Endothelial cell of umbilical vein (primary cell): Measurements from ENCODE around the gene FMNL3. TPM values are rescaled to one million over a fixed set of nuclear protein-coding genes. Genes with fewer than 3 reads are reported as not detected.
A peak's percentile ranks its signal among the peaks of the same experiment; 100 is the strongest.

ENCODE experiments used
- BruUV-seq: library from RNA; stranded (reverse); fragments of 400-500 nt; replicated peaks from 2 replicates; lab custom pipeline; 2021; lab: Mats Ljungman, UMichigan
- CTCF ChIA-PET: fragments of 300-600, 350-600 bp; sonication (Branson Sonifier 250); formaldehyde crosslinking; loops from one replicate; lab custom pipeline; 2021; ENCODE audit warnings: antibody characterized with exemption, inconsistent platforms; lab: Charles Lee
- POLR2A ChIA-PET: fragments of 300-600, 350-600 bp; sonication (Branson Sonifier 250); formaldehyde crosslinking; loops from one replicate; lab custom pipeline; 2021; ENCODE audit warnings: antibody characterized with exemption, inconsistent platforms; lab: Charles Lee
- DNase-seq: peaks from one replicate; pipeline ENCODE4 v3.0.0-alpha.2; 2011; ENCODE audit warnings: low read depth, low spot score
- FAIRE-seq: peaks from 2 replicates; lab custom pipeline; 2011; peaks lifted over from hg19 to GRCh38; lab: Jason Lieb, UNC
- H2AFZ ChIP-seq: 2 replicates; pipeline ENCODE4 v1.6.0; 2012; ENCODE audit warnings: low read depth, low read length, control low read depth, inconsistent platforms
- H3K27ac ChIP-seq: 2 replicates; pipeline ENCODE4 v1.5.1; 2011; ENCODE audit warnings: low read depth, mild to moderate bottlenecking, control low read depth, low read length, moderate library complexity; ENCODE audit not compliant: insufficient read depth
- H3K27me3 ChIP-seq, 2 experiments: 2 replicates each; pipeline versions ENCODE4 v1.6.0 to v1.6.1; 2011; ENCODE audit warnings: low read length in 2 of 2, mixed read lengths in 1 of 2; ENCODE audit not compliant: control insufficient read depth in 2 of 2, insufficient read depth in 2 of 2
- H3K36me3 ChIP-seq, 2 experiments: 2 replicates in 1 of 2; 3 replicates in 1 of 2; pipeline ENCODE4 v1.5.1; 2011; ENCODE audit warnings: low read length in 2 of 2, mild to moderate bottlenecking in 1 of 2, moderate library complexity in 1 of 2; ENCODE audit not compliant: control insufficient read depth in 2 of 2, insufficient read depth in 2 of 2; ENCODE audit errors: extremely low read depth in 1 of 2
- H3K4me1 ChIP-seq: 3 replicates; pipeline ENCODE4 v1.5.1; 2011; ENCODE audit warnings: mild to moderate bottlenecking, low read length; ENCODE audit not compliant: control insufficient read depth, insufficient read depth; ENCODE audit errors: extremely low read depth
- H3K4me2 ChIP-seq: 2 replicates; pipeline ENCODE4 v1.6.1; 2011; ENCODE audit warnings: low read length, control low read depth, mixed read lengths; ENCODE audit not compliant: insufficient read depth
- H3K4me3 ChIP-seq, 3 experiments: fragments of 200-600 bp in 1 of 3; sonication (generic), shearing (Covaris generic) in 1 of 3; replicated peaks in 1 of 3; 2 replicates each; pipeline ENCODE4 v1.5.1; 2011 to 2016; ENCODE audit warnings: control low read depth in 3 of 3, low read length in 3 of 3, mild to moderate bottlenecking in 2 of 3, inconsistent platforms in 1 of 3, low read depth in 1 of 3, moderate library complexity in 1 of 3; ENCODE audit not compliant: insufficient read depth in 1 of 3
- H3K79me2 ChIP-seq: 2 replicates; pipeline ENCODE4 v1.6.0; 2012; ENCODE audit warnings: low read length, inconsistent platforms; ENCODE audit not compliant: control insufficient read depth, insufficient read depth
- H3K9ac ChIP-seq: replicated peaks from 2 replicates; pipeline ENCODE3; 2011; ENCODE audit warnings: low read length, control low read depth; ENCODE audit not compliant: insufficient read depth; ENCODE audit errors: extremely low read depth
- H3K9me1 ChIP-seq: replicated peaks from 3 replicates; pipeline ENCODE4 v1.6.0; 2011; ENCODE audit warnings: mild to moderate bottlenecking, low read length; ENCODE audit not compliant: control insufficient read depth, insufficient read depth; ENCODE audit errors: extremely low read depth
- H3K9me3 ChIP-seq: replicated peaks from 2 replicates; pipeline ENCODE4 v1.5.1; 2012; ENCODE audit warnings: low read length, inconsistent platforms; ENCODE audit not compliant: control insufficient read depth, insufficient read depth
- H4K20me1 ChIP-seq: replicated peaks from 2 replicates; pipeline ENCODE3; 2011; ENCODE audit warnings: mild to moderate bottlenecking, low read length; ENCODE audit not compliant: control insufficient read depth, insufficient read depth; ENCODE audit errors: extremely low read depth
- CTCF ChIP-seq, 2 donors: IDR thresholded peaks; 1 replicate in 1 of 2; 2 replicates in 1 of 2; pipeline ENCODE4 v1.5.1; 2011; ENCODE audit warnings: low read length in 2 of 2, mild to moderate bottlenecking in 2 of 2, moderate library complexity in 2 of 2, control low read depth in 1 of 2, inconsistent platforms in 1 of 2, low read depth in 1 of 2; ENCODE audit not compliant: insufficient read depth in 1 of 2; ENCODE audit errors: extremely low read depth in 1 of 2
- EZH2 ChIP-seq: IDR thresholded peaks from 2 replicates; pipeline ENCODE4 v1.6.1; 2012; ENCODE audit warnings: borderline replicate concordance, low read depth, mild to moderate bottlenecking, moderate library complexity, low read length, inconsistent platforms; ENCODE audit not compliant: severe bottlenecking
- FOS ChIP-seq: IDR thresholded peaks from 2 replicates; pipeline ENCODE4 v1.6.1; 2011; ENCODE audit warnings: mild to moderate bottlenecking, low read length, moderate library complexity, borderline replicate concordance; ENCODE audit not compliant: insufficient read depth
- GATA2 ChIP-seq: IDR thresholded peaks from 2 replicates; pipeline ENCODE4 v1.7.0; 2011; ENCODE audit warnings: low read depth, mild to moderate bottlenecking, moderate library complexity, mixed read lengths, low read length; ENCODE audit not compliant: insufficient read length, insufficient read depth
- JUN ChIP-seq: IDR thresholded peaks from 2 replicates; pipeline ENCODE4 v1.6.1; 2011; ENCODE audit warnings: borderline replicate concordance, low read depth; ENCODE audit not compliant: insufficient read length, insufficient read depth
- MAX ChIP-seq: IDR thresholded peaks from 2 replicates; pipeline ENCODE4 v1.6.1; 2011; ENCODE audit not compliant: insufficient read depth, insufficient read length
- MYC ChIP-seq: IDR thresholded peaks from one replicate; pipeline ENCODE4 v1.6.1; 2011; ENCODE audit warnings: mild to moderate bottlenecking, low read depth, low read length
- POLR2A ChIP-seq: IDR thresholded peaks from 2 replicates; pipeline ENCODE4 v1.6.1; 2012; ENCODE audit warnings: low read depth, mild to moderate bottlenecking, control low read depth, low read length
- POLR2AphosphoS5 ChIP-seq: IDR thresholded peaks from 2 replicates; pipeline ENCODE4 v1.6.1; 2012; ENCODE audit warnings: low read depth, mild to moderate bottlenecking, control low read depth, low read length, moderate library complexity; ENCODE audit not compliant: insufficient read depth
- dilution Hi-C: fragments of 300-500 bp; cut with MboI; formaldehyde crosslinking; loops from one replicate; pipeline ENCODE4 v1.15.0; 2019; ENCODE audit warnings: low sequenced_read_pairs; ENCODE audit not compliant: extremely low pct_ligation_motif_present
- intact Hi-C: fragments of 100-400 bp; cut with micrococcal nuclease; formaldehyde crosslinking; loops from one replicate; pipeline ENCODE4 v1.10.0; 2022
- polyA plus RNA-seq, 4 experiments: library from polyadenylated mRNA; depleted of rRNA in 3 of 4; stranded (reverse) in 3 of 4; unstranded in 1 of 4; fragments of >200 nt; gene quantifications; 2 replicates each; pipeline versions ENCODE4 v1.2.1 to v1.2.3, GENCODE V29; 2011 to 2012; ENCODE audit warnings: missing spikeins in 1 of 4
- total RNA-seq: library from RNA; stranded (reverse); gene quantifications from 2 replicates; pipeline ENCODE4 v1.2.3, GENCODE V29; 2021

FMNL3 gene
- total and polyA plus RNA-seq, 2 donors (not counting 3 experiments of a cell fraction or from before 2014, with no cell fraction given) = 35.1 to 93.3 TPM

- H3K4me3 ChIP-seq = no peak overlapping the region
- no peaks in the 10 kb centered on the region for H4K20me1 ChIP-seq
- DNase-seq = no peak
- H3K9me3 ChIP-seq = no peaks in the 10 kb centered on the region
- ChIA-PET CTCF (interaction anchor here (0.8 to 3.2 kb wide), 6 partner anchors 9 to 48 kb away, joined by 3 to 11 read pairs (median 3); no protein-coding TSS in a partner anchor), POLR2A (interaction anchor here (0.6 kb wide), 1 partner anchor 50 kb away, joined by 6 read pairs; no protein-coding TSS in a partner anchor)
- TF ChIP-seq CTCF (IDR thresholded peaks at IDR 0.05; ENCODE audit: extremely low read depth in 1 of 2, insufficient read depth in 1 of 2, low read depth in 1 of 2, low read length in 2 of 2) = no peak
- no peak for TF ChIP-seq MYC
- no peak for TF ChIP-seq POLR2A
- no peak for TF ChIP-seq FOS
- TF ChIP-seq MAX = no peak
- TF ChIP-seq POLR2AphosphoS5 = no peak
- TF ChIP-seq EZH2 = no peak
- TF ChIP-seq GATA2 = no peak
- TF ChIP-seq JUN = no peak
- H3K36me3 ChIP-seq = peaks cover 36 to 71% of the 10 kb centered on the region in 2 experiments
- no peak overlapping the region for H2AFZ ChIP-seq
- peak overlapping the region; percentile 82 for H3K27ac ChIP-seq
- H3K9me1 ChIP-seq = no peaks in the 10 kb centered on the region
- no TSS peak for BruUV-seq
- no peak overlapping the region for H3K4me2 ChIP-seq
- intact Hi-C loops (loop anchor here (1.0 kb wide), 2 partner anchors 7 to 9 kb away; no protein-coding TSS in a partner anchor), dilution Hi-C loops (no loop called here)
- H3K27me3 ChIP-seq = no peaks in the 10 kb centered on the region
- no peak for FAIRE-seq
- peaks cover 21% of the 10 kb centered on the region for H3K4me1 ChIP-seq
- no peak overlapping the region for H3K9ac ChIP-seq
- no peaks in the 10 kb centered on the region for H3K79me2 ChIP-seq
Measured at GRCh38 chr12:49654715-49655114, 52.5 kb downstream of the FMNL3 start.
